Activated naive CD4-positive, alpha-beta T cell treated with anti-CD3 and anti-CD28 coated beads, Interleukin-2, amount 10 ng/mL, durations not matched to agents 7 days and 5 days (primary cell): ENCODE data around the gene ZNF154.

Source experiments
- CTCF ChIA-PET: fragments of 350-600 bp; sonication (Branson Sonifier 250); formaldehyde crosslinking; loops from one replicate; lab custom pipeline; 2021; ENCODE audit warnings: antibody characterized with exemption; lab: Charles Lee
- DNase-seq: peaks from one replicate; pipeline ENCODE4 v3.0.0-alpha.2; 2020
- H3K27ac Mint-ChIP-seq: one replicate; pipeline ENCODE4 v1.8.0; 2021; ENCODE audit warnings: mild to moderate bottlenecking, moderate library complexity, mixed read lengths
- H3K27me3 Mint-ChIP-seq: one replicate; pipeline ENCODE4 v1.8.0; 2021; ENCODE audit warnings: mild to moderate bottlenecking, mixed read lengths
- H3K36me3 Mint-ChIP-seq: one replicate; pipeline ENCODE4 v1.8.0; 2021; ENCODE audit warnings: mixed read lengths
- H3K4me1 Mint-ChIP-seq: one replicate; pipeline ENCODE4 v1.8.0; 2021; ENCODE audit warnings: mixed read lengths
- H3K4me3 Mint-ChIP-seq: one replicate; pipeline ENCODE4 v1.8.0; 2021; ENCODE audit warnings: mild to moderate bottlenecking, moderate library complexity, mixed read lengths
- H3K9me3 Mint-ChIP-seq: one replicate; pipeline ENCODE4 v1.8.0; 2021; ENCODE audit warnings: mixed read lengths

Gene ZNF154

DNA sequence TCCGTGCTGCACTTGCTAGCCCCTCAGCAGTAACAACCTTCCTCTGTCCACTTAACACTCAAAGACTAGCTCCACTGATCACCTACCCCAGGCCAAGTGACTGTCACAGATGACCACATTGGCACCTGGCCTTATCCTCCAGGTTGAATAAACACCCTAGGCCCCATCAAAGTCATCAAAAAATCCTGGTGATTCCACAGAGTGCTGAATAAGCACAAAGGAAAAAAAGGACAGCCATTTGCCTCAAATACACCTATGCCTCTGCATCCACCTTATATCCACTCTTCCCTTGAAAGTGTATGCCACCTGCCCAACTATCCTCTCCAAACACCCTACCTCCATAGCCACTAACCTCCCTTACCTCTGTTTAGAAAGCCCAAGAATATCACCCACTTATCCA, 2.7 kb downstream of the ZNF154 start:
- Mint-ChIP-seq H3K36me3 (peaks cover 44% of the 10 kb centered on the region), H3K4me1 (peaks cover 20% of the 10 kb centered on the region), H3K9me3 (peaks cover 72% of the 10 kb centered on the region), H3K27me3 (peaks cover 22% of the 10 kb centered on the region), H3K27ac (no peak overlapping the region), H3K4me3 (no peak overlapping the region)
- CTCF ChIA-PET, result no interaction called here
- DNase-seq, result no peak

DNA sequence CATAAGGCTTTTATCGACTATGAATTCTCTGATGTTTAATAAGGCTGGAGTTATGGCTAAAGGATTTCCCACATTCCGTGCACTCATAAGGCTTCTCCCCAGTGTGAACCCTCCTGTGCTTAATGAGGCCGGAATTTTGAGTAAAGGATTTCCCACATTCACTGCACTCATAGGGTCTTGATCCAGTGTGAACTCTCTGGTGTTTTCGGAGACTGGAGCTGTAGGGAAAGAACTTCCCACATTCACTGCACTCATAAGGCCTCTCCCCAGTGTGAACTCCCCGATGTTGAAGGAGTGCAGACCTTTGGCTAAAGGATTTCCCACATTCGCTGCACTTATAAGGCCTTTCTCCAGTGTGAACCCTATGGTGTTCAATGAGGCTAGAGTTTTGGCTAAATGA, 7.4 kb downstream of the ZNF154 start:
- Mint-ChIP-seq H3K9me3 (peaks cover 72% of the 10 kb centered on the region), H3K27ac (no peak overlapping the region), H3K4me3 (no peak overlapping the region), H3K4me1 (no peaks in the 10 kb centered on the region), H3K36me3 (peaks cover 45% of the 10 kb centered on the region), H3K27me3 (no peaks in the 10 kb centered on the region)
- DNase-seq, result no peak
- CTCF ChIA-PET, result no interaction called here

DNA sequence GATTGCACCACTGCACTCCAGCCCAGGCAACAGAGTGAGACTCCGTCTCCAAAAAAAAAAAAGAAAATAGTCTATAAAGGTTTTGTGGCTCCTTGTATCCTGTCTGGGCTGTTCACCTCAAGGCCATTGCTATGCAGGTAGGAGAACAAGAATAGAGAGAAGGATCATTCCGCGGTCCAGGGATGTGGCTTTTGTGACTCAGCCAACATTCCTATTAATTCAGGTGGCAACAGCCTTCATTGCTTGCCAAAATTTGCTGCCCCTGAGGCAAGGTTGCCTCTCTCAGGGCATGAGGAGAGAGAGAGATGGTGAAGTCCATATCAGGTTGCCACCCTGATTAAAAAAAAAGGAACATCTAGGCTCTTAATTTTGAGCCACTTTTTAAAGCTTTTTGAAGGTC, 19.3 kb downstream of the ZNF154 start:
- Mint-ChIP-seq H3K4me3 (no peak overlapping the region), H3K36me3 (peaks cover 74% of the 10 kb centered on the region), H3K9me3 (peaks cover 81% of the 10 kb centered on the region), H3K27me3 (no peaks in the 10 kb centered on the region), H3K27ac (no peak overlapping the region), H3K4me1 (no peaks in the 10 kb centered on the region)
- DNase-seq, result no peak
- CTCF ChIA-PET, result no interaction called here

DNA sequence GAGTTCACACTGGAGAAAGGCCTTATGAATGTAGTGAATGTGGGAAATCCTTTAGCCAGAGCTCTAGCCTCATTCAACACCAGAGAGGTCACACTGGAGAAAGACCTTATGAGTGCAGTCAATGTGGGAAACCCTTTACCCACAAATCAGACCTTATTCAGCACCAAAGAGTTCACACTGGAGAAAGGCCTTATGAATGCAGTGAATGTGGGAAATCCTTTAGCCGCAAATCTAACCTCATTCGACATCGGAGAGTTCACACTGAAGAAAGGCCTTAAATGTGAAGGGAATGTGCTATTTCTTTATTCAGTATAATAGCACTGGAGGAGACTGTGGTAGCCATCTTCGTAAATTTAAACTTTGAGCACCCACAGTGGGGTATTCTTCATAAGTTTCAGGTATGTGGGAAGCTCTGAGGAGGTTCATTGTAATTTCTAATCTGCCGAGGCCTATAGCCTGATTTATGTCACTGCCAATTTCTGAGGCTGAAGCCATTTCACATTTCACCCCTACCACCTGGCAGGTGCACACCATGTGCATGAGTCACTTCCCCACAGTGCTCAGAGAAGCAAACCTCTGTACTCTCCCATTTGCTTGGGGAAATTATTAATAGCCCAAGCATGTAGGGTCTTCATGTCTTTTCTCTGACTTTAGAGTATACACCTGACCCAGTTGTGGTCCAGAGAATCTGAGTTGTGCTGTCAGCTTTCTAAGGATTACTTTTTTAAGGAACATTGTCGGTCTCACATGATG, 20.8 kb downstream of the ZNF154 start:
- no peak overlapping the region for H3K27ac Mint-ChIP-seq
- CTCF ChIA-PET, result no interaction called here
- DNase-seq, result no peak
- peaks cover 83% of the 10 kb centered on the region for H3K9me3 Mint-ChIP-seq
- no peak overlapping the region for H3K4me3 Mint-ChIP-seq
- peaks cover 80% of the 10 kb centered on the region for H3K36me3 Mint-ChIP-seq
- no peaks in the 10 kb centered on the region for H3K27me3 Mint-ChIP-seq
- H3K4me1 Mint-ChIP-seq, result peaks cover 15% of the 10 kb centered on the region

DNA sequence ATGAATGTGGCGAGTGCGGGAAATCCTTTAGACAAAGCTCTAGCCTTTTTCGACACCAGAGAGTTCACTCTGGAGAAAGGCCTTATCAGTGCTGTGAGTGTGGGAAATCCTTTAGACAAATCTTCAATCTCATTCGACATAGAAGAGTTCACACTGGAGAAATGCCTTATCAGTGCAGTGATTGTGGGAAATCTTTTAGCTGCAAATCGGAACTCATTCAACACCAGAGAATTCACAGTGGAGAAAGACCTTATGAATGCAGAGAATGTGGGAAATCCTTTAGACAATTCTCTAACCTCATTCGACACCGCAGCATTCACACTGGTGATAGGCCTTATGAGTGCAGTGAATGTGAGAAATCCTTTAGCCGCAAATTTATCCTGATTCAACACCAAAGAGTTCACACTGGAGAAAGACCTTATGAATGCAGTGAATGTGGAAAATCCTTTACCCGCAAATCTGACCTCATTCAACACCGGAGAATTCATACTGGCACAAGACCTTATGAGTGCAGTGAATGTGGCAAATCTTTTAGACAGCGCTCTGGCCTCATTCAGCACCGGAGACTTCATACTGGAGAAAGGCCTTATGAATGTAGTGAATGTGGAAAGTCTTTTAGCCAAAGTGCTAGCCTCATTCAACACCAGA, 21.5 kb downstream of the ZNF154 start:
- no peak for DNase-seq
- Mint-ChIP-seq H3K27ac (no peak overlapping the region), H3K4me3 (no peak overlapping the region), H3K9me3 (peaks cover 84% of the 10 kb centered on the region), H3K4me1 (peaks cover 22% of the 10 kb centered on the region), H3K36me3 (peaks cover 82% of the 10 kb centered on the region), H3K27me3 (no peaks in the 10 kb centered on the region)
- CTCF ChIA-PET, result no interaction called here

DNA sequence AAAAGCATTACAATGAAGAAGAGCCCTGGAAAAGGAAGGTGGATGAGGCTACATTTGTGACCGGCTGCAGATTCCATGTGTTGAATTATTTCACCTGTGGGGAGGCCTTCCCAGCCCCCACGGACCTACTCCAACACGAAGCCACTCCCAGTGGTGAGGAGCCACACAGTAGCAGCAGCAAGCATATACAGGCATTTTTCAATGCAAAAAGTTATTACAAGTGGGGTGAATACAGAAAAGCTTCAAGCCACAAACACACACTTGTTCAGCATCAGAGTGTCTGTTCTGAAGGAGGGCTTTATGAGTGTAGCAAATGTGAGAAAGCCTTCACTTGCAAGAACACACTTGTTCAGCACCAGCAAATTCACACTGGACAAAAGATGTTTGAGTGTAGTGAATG, 22.3 kb downstream of the ZNF154 start:
- Mint-ChIP-seq H3K27me3 (no peaks in the 10 kb centered on the region), H3K27ac (no peak overlapping the region), H3K9me3 (peaks cover 88% of the 10 kb centered on the region), H3K4me3 (no peak overlapping the region), H3K36me3 (peaks cover 87% of the 10 kb centered on the region), H3K4me1 (peaks cover 29% of the 10 kb centered on the region)
- no peak for DNase-seq
- CTCF ChIA-PET, result no interaction called here

DNA sequence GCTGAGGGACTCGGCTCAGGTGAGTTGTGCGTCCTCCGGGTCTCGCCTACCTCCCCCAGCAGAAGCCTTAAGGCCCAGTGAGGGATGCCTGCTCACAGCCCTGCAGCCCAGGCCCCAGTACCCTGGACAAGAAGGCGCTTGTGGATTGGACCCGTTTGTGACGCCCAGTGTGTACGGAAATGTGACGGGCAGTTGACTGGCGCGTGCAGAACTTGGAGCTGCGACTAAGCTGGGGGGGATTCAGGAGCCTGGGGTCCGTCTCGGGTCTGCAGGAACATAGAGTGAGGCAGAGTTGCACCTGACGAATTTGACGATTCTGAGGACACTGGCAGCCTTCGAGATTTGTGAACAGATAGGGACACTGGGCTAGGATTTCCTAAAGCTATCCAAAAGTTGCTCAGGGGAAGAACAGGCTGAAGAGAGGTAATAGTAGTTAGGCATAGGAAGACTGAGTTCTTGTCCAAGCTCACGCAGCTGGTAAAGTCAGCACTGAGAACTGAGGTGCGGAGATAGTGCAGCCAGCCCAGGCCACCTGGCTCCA, 26.7 kb downstream of the ZNF154 start:
- no peak for DNase-seq
- H3K36me3 Mint-ChIP-seq, result peaks cover 61% of the 10 kb centered on the region
- no peaks in the 10 kb centered on the region for H3K27me3 Mint-ChIP-seq
- peak overlapping the region; percentile 96 for H3K27ac Mint-ChIP-seq
- peaks cover 34% of the 10 kb centered on the region for H3K4me1 Mint-ChIP-seq
- CTCF ChIA-PET, result interaction anchor here (0.8 to 1.3 kb wide), 6 partner anchors 12 to 234 kb away, joined by 3 to 6 read pairs (median 3); partner anchors contain the start of genes ZNF154 and ZNF417
- peak overlapping the region; percentile 95 for H3K4me3 Mint-ChIP-seq
- peaks cover 65% of the 10 kb centered on the region for H3K9me3 Mint-ChIP-seq

DNA sequence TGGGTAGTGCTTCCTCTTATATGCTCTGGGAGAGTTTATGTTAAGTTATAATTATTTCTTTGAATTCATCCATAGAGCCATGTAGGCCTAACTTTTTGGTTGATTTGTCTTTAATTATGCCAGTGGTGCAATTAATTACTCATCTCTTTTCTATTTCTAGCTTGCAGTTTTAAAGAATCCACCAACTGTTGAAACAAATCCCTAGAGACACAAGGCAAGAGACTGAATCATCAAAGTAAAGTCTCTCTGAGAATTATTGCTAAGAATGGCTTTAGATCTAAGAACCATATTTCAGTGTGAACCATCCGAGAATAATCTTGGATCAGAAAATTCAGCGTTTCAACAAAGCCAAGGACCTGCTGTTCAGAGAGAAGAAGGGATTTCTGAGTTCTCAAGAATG, 33.1 kb downstream of the ZNF154 start:
- CTCF ChIA-PET, result no interaction called here
- Mint-ChIP-seq H3K4me1 (no peaks in the 10 kb centered on the region), H3K27ac (no peak overlapping the region), H3K9me3 (peaks cover 21% of the 10 kb centered on the region), H3K36me3 (no peaks in the 10 kb centered on the region), H3K27me3 (peaks cover 4% of the 10 kb centered on the region), H3K4me3 (no peak overlapping the region)
- DNase-seq, result no peak

DNA sequence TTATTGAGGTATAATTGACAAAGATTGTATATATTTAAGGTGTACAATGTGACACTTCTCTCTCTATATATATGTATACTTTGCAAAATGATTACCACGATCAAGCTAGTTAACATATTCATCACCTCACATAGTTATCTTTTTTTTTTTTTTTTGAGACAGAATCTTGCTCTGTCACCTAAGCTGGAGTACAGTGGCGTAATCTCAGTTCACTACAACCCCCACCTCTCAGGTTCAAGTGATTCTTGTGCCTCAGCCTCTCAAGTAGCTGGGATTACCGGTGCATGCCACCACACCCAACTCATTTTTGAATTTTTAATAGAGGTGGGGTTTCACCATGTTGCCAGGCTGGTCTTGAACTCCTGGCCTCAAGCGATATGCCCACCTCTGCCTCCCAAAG, 36.5 kb downstream of the ZNF154 start:
- Mint-ChIP-seq H3K27me3 (peaks cover 4% of the 10 kb centered on the region), H3K4me3 (no peak overlapping the region), H3K36me3 (no peaks in the 10 kb centered on the region), H3K4me1 (no peaks in the 10 kb centered on the region), H3K27ac (no peak overlapping the region), H3K9me3 (peaks cover 12% of the 10 kb centered on the region)
- CTCF ChIA-PET, result no interaction called here
- DNase-seq, result no peak

DNA sequence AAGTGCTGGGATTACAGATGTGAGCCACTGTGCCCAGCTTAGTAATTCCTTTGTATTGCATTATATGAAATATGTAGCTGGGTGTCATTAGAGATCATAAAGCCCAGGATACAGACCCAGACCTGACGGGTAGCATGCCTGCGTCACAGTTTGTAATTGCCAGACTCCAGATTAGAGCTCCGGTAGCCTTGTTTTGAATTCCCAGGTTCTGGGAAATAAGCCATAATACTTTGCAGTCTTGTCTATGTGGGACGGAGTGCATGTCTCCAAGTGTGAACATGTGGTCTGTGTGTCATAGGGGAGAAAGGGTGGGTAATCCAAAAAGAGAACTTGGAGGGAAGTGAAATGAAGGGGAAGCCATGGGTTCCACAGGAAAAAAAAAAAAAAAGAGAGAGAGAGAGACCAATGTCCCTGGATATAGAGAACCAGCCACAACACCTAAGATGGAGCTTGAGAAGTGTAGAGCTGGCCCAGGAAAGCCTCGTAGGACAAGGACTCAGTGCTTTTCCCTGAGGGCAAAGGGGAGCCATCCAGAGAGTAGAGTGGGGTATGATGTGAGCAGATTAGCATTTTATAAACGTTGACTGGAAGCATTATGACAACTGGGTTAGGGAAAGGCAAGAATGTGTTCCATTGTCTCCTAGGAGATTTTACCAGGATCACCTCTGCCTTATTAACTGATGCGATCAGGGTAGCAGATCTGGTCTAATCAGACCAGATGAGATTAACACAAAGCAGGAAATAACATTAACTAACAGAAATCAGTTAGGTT, 37.7 kb downstream of the ZNF154 start:
- peaks cover 10% of the 10 kb centered on the region for H3K9me3 Mint-ChIP-seq
- no peaks in the 10 kb centered on the region for H3K4me1 Mint-ChIP-seq
- no peak for DNase-seq
- no peaks in the 10 kb centered on the region for H3K36me3 Mint-ChIP-seq
- H3K27me3 Mint-ChIP-seq, result peaks cover 4% of the 10 kb centered on the region
- CTCF ChIA-PET, result no interaction called here
- no peak overlapping the region for H3K4me3 Mint-ChIP-seq
- no peak overlapping the region for H3K27ac Mint-ChIP-seq

DNA sequence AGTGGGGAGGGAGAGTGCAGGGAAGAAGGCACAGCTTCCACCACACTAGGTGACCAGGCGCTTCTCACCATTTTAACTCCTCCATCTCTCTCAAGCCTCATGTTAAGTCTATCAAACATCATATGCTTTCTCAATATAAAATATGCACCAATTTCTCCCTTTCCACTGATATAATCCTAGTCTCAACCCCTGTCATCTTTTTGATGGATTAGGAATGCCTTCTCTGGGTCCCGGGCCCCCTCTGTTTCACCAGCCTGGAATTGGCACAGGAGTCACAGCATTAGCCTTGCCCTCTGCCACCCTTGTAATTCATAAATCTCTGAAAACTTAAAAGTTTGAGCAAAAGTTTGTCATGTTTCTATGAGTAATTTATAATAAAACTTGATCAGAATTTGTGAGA, 40.4 kb downstream of the ZNF154 start, which contains the start of gene ZSCAN4:
Gene ZSCAN4 (plus strand): TSS at position 301 of the 400 bp plus-strand sequence. CDS start 7,211 bp downstream, outside the sequence.
- H3K4me1 Mint-ChIP-seq, result peaks cover 3% of the 10 kb centered on the region
- no peak for DNase-seq
- H3K27me3 Mint-ChIP-seq, result peaks cover 24% of the 10 kb centered on the region
- no peak within 1 kb of the TSS for H3K4me3 Mint-ChIP-seq
- H3K36me3 Mint-ChIP-seq, result no peaks in the 10 kb centered on the region
- CTCF ChIA-PET, result no interaction called here
- H3K27ac Mint-ChIP-seq, result no peak within 1 kb of the TSS
- peaks cover 7% of the 10 kb centered on the region for H3K9me3 Mint-ChIP-seq

DNA sequence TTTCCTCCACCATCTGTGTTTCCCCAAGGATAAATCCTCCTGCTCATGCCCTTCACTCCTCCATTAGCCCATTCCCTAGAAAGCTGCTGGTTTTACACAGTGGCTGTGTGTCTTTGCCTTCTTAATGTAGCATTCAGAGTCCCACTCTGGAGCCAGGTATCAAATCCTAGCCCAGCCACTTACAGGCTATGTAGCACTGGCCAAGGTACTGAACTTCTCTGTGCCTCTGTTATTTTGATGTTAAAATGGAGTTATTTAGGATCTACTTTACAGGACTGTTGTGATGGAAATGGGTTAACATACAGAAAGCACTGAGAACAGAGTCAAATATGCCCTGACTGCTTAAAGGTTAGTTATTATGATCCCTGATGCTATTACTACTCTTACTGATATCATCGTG, 41.8 kb downstream of the ZNF154 start:
- peaks cover 28% of the 10 kb centered on the region for H3K27me3 Mint-ChIP-seq
- CTCF ChIA-PET, result no interaction called here
- peaks cover 7% of the 10 kb centered on the region for H3K9me3 Mint-ChIP-seq
- peaks cover 3% of the 10 kb centered on the region for H3K4me1 Mint-ChIP-seq
- DNase-seq, result no peak
- no peaks in the 10 kb centered on the region for H3K36me3 Mint-ChIP-seq
- no peak overlapping the region for H3K27ac Mint-ChIP-seq
- H3K4me3 Mint-ChIP-seq, result no peak overlapping the region

DNA sequence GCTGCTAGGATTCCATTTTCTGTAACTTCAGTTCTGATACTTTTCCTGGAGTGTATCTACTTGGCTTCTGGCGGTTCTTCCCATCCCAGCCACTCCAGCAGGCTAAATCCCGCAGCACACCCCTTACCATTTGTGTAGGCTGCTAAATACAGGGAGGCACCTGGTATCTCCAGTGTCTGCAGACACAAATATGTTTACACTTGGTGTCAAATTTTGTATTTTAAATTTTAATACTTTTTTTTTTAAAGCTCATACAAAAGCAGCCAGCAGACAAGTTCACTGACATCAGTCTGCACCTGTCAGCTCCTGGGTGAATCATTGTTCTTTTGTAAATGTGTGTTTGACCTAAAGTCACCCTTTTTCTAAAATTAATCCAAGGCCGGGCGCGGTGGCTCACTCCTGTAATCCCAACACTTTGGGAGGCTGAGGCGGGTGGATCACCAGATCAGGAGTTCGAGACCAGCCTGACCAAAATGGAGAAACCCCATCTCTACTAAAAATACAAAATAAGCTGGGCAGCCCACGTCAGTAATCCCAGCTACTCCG, 43.7 kb downstream of the ZNF154 start:
- CTCF ChIA-PET, result interaction anchor here (0.9 to 1.0 kb wide), 2 partner anchors 16 to 31 kb away, joined by 3 read pairs; partner anchors contain the start of gene ZNF551
- peaks cover 24% of the 10 kb centered on the region for H3K27me3 Mint-ChIP-seq

More for the DNA sequence above, 43.7 kb downstream of the ZNF154 start:
- Mint-ChIP-seq H3K9me3 (peaks cover 7% of the 10 kb centered on the region), H3K4me3 (no peak overlapping the region), H3K36me3 (no peaks in the 10 kb centered on the region), H3K27ac (no peak overlapping the region), H3K4me1 (peaks cover 3% of the 10 kb centered on the region)
- no peak for DNase-seq
